ENCODE results near the gene XPO1.
A peak's percentile ranks its signal among the peaks of the same experiment; 100 is the strongest.

The XPO1 gene

DNA sequence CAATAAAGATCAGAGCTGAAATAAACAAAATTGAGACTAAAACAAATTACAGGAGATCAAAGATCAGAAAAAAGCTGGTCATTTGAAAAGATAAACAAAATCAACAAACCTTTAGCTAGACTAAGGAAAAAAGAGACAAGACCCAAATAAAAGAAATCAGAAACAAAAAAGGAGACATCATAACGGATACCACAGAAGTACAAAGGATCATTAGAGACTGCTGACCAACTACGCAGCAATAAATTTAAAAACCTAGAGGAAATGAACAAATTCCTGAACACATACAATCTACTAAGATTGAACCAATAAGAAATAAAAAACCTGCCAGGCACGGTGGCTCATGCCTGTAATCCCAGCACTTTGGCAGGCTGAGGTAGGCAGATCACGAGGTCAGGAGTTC, 101.0 kb downstream of the XPO1 start:
- DNase-seq (ENCODE audit: extremely low spot score, insufficient read length, low read depth) (no peak), FAIRE-seq (no peak)

DNA sequence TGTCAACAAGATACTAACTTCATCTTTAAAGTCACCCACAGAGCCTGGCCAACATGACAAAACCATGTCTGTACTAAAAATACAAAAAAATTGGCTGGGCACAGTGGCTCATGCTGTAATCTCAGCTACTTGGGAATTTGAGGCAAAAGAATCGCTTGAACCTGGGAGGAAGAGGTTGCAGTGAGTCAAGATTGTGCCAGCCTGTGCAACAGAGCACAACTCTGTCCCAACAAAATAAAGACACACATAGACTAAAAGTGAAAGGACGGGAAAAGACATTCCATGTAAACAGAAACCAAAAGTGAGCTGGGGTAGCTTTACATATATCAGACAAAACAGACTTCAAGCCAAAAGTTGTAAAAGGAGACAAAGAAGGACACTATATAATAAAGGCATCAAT, 102.1 kb downstream of the XPO1 start:
- DNase-seq (ENCODE audit: extremely low spot score, insufficient read length, low read depth) (no peak), FAIRE-seq (peak; percentile 12)

DNA sequence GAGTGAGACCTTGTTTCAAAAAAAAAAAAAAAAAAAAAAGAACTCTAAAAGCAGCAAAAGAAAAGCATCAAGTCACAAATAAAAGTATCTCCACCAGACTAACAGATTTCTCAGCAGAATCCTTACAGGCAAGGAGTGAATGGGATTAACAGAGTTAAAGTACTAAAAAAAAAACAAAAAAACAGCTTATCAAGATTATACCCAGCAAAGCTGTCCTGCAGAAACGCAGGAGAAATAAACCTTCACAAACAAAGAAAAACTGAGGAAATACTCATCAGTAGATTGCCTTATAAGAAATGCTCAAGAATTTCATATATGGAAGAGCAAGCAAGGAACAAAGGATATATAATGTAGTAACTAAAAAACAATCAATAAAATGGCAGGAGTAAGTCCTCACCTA, 102.9 kb downstream of the XPO1 start:
- FAIRE-seq (no peak), DNase-seq (ENCODE audit: extremely low spot score, insufficient read length, low read depth) (no peak)

DNA sequence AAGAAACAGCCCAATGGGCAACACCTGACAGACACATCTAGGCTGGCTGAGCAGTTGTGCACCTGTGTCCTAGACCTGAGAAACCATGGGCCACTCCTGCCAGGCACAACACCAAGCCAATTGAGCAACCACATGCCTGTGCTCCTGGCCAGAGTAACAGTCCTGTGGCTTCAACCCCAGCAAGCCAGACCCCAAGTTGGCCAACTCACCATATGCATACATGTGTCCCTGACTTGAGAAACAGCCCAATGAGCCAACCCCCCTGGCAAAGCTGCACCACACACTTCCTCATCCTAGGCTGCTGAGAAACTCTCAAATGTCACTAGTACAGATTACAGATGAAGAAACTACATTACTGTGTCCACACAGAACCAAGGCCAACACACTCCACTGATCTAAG, 103.8 kb downstream of the XPO1 start:
- no peak for FAIRE-seq
- DNase-seq (ENCODE audit: extremely low spot score, insufficient read length, low read depth): no peak

DNA sequence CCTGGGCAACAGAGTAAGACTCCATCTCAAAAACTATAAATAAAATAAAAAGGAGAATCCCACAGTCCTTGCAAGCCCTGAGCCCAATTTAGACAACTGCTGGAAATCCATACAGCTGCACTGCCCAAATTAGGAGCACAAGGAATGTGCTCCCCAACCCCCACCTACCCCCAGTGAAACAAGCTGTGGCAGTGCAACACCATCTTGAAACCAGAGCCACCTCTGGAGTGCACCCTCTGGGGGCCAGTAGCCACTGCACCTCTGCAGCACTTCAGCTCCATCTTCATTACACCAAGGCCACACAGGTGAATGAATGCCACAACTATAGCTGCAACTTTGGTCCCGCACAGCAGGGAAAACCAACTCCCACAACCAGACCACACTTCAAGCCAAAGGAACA, 104.5 kb downstream of the XPO1 start:
- no peak for DNase-seq (ENCODE audit: extremely low spot score, insufficient read length, low read depth)
- no peak for FAIRE-seq

DNA sequence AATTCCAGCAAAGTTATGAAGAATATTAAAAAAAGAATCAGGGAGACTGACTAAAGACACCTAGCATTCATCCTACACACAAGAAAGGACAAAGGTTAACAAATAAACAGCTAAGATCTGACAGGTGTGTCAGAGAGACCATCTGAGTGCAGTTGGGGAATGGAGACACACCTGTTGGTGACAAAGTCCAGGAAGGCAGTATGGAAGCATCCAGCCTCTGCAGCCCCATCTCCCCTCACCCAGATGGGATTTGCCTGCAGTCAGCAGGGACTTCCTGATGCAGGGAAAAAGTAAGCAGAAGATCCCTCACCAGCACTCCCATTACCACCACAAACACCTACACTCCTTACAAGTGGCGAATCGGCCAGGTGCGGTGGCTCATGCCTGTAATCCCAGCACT, 105.2 kb downstream of the XPO1 start:
- FAIRE-seq (no peak), DNase-seq (ENCODE audit: extremely low spot score, insufficient read length, low read depth) (no peak)

DNA sequence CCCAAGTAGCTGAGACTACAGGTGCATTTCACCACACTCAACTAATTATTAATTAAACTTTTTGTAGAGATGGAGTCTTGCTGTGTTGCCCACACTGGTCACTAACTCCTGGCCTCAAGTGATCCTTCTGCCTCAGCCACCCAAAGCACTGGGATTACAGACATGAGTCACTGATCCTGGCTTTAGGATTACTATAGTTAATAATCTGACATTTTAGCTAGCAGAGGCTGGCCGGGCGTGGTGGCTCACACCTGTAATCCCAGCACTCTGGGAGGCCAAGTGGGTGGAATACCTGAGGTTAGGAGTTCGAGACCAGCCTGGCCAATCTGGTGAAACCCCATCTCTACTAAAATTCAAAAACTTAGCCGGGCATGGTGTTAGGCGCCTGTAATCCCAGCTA, 106.8 kb downstream of the XPO1 start:
- no peak for DNase-seq (ENCODE audit: extremely low spot score, insufficient read length, low read depth)
- no peak for FAIRE-seq
